BLaER1 (cell line): Measurements from ENCODE around the gene CTNNA2.

Experiments
- H3K27ac ChIP-seq: shearing (Covaris generic); formaldehyde crosslinking; 2 replicates; pipeline ENCODE4 v1.8.1; 2022
- H3K27me3 ChIP-seq: shearing (Covaris generic); formaldehyde crosslinking; 2 replicates; pipeline ENCODE4 v1.8.1; 2022
- H3K36me3 ChIP-seq: shearing (Covaris generic); formaldehyde crosslinking; 2 replicates; pipeline ENCODE4 v1.8.1; 2022
- H3K4me1 ChIP-seq: shearing (Covaris generic); formaldehyde crosslinking; 2 replicates; pipeline ENCODE4 v1.8.1; 2022
- H3K4me2 ChIP-seq: shearing (Covaris generic); formaldehyde crosslinking; 2 replicates; pipeline ENCODE4 v1.8.1; 2022
- H3K4me3 ChIP-seq: shearing (Covaris generic); formaldehyde crosslinking; 2 replicates; pipeline ENCODE4 v1.8.1; 2022
- H3K9ac ChIP-seq: shearing (Covaris generic); formaldehyde crosslinking; 2 replicates; pipeline ENCODE4 v1.8.1; 2022
- H3K9me3 ChIP-seq: shearing (Covaris generic); formaldehyde crosslinking; 2 replicates; pipeline ENCODE4 v1.8.1; 2022
- H4K20me1 ChIP-seq: shearing (Covaris generic); formaldehyde crosslinking; 2 replicates; pipeline ENCODE4 v1.8.1; 2022
- Cebpa-rat ChIP-seq: shearing (Covaris generic); IDR thresholded peaks from 2 replicates; pipeline ENCODE4 v1.8.1; 2022

CTNNA2 gene

DNA sequence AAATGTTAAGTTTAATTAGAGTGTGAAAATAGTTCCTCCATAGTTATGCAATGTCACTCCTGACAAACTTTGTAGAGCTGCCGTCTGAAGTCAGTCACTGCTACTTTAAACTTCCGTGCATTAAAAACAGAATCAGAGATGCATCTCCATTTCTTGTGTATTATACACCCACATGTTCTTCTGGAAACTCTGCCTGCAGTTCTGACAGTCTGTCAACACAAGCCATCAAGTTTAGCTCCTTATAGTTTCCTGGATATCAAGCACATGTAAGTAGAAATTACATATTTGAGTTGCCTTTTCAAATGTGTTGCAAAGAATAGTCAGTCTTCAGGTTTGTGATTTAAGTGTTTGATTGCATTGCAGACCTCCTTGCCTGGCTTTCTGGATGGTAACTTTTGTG lies 184.3 kb downstream of the CTNNA2 start:
- H3K36me3 ChIP-seq: no peaks in the 10 kb centered on the region
- no peaks in the 10 kb centered on the region for H3K9me3 ChIP-seq
- no peak overlapping the region for H3K4me2 ChIP-seq
- no peak for TF ChIP-seq Cebpa-rat
- no peaks in the 10 kb centered on the region for H3K4me1 ChIP-seq
- H3K9ac ChIP-seq: no peak overlapping the region
- H3K27ac ChIP-seq: no peak overlapping the region
- H3K4me3 ChIP-seq: no peak overlapping the region
- H4K20me1 ChIP-seq: no peaks in the 10 kb centered on the region
- no peaks in the 10 kb centered on the region for H3K27me3 ChIP-seq

GRCh38 chr2:79700651-79701050 lies 187.8 kb downstream of the CTNNA2 start:
- H3K36me3 ChIP-seq: no peaks in the 10 kb centered on the region
- H3K4me2 ChIP-seq: no peak overlapping the region
- no peak overlapping the region for H3K4me3 ChIP-seq
- no peaks in the 10 kb centered on the region for H4K20me1 ChIP-seq
- TF ChIP-seq Cebpa-rat: no peak
- H3K9me3 ChIP-seq: no peaks in the 10 kb centered on the region
- H3K27ac ChIP-seq: no peak overlapping the region
- no peaks in the 10 kb centered on the region for H3K4me1 ChIP-seq
- no peak overlapping the region for H3K9ac ChIP-seq
- H3K27me3 ChIP-seq: no peaks in the 10 kb centered on the region

GRCh38 chr2:79702905-79703304 lies 190.1 kb downstream of the CTNNA2 start:
- TF ChIP-seq Cebpa-rat: no peak
- Histone ChIP-seq H3K4me2 (no peak overlapping the region), H3K4me3 (no peak overlapping the region), H3K9ac (no peak overlapping the region), H3K27me3 (no peaks in the 10 kb centered on the region), H4K20me1 (no peaks in the 10 kb centered on the region), H3K27ac (no peak overlapping the region), H3K36me3 (no peaks in the 10 kb centered on the region), H3K9me3 (no peaks in the 10 kb centered on the region), H3K4me1 (no peaks in the 10 kb centered on the region)

- H3K36me3 ChIP-seq: no peaks in the 10 kb centered on the region
- H3K4me3 ChIP-seq: no peak overlapping the region
- no peaks in the 10 kb centered on the region for H4K20me1 ChIP-seq
- H3K9me3 ChIP-seq: no peaks in the 10 kb centered on the region
- H3K4me1 ChIP-seq: no peaks in the 10 kb centered on the region
- H3K27me3 ChIP-seq: no peaks in the 10 kb centered on the region
- no peak for TF ChIP-seq Cebpa-rat
- H3K9ac ChIP-seq: no peak overlapping the region
- no peak overlapping the region for H3K27ac ChIP-seq
- no peak overlapping the region for H3K4me2 ChIP-seq
These were observed 198.2 kb downstream of the CTNNA2 start for GRCh38 chr2:79711098-79711497.

DNA sequence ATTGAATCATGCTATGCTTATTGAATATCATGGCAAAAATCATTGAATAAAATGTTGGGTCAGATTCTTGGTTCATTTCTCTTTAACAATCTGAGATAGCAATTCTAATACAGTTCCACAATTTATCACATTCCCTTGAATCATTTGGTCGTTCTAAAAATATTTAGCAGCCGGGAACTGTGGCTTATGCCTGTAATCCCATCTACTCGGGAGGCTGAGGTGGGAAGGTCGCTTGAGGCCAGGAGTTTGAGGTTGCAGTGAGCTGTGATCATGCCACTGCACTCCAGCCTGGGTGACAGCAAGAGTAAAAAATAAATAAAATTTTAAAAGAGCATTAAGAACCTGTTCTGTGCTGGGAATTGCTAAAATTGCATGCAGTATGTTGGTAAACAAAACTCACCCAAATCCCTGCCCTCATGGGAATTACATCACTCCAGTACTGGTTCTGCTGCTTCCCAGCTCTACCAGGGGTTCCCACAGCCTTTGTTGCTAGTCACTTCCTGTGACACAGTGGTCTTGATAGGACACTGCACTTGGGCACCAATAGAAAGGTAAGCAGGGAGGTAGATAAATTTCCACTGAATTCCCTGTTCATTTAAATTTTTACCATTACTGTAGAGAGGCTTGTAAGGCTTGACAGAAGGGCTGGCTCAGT lies 200.4 kb downstream of the CTNNA2 start:
- H3K27ac ChIP-seq: no peak overlapping the region
- H4K20me1 ChIP-seq: no peaks in the 10 kb centered on the region
- no peak for TF ChIP-seq Cebpa-rat
- no peak overlapping the region for H3K9ac ChIP-seq
- H3K4me2 ChIP-seq: no peak overlapping the region
- H3K27me3 ChIP-seq: no peaks in the 10 kb centered on the region
- no peaks in the 10 kb centered on the region for H3K9me3 ChIP-seq
- no peaks in the 10 kb centered on the region for H3K36me3 ChIP-seq
- H3K4me1 ChIP-seq: no peaks in the 10 kb centered on the region
- no peak overlapping the region for H3K4me3 ChIP-seq

DNA sequence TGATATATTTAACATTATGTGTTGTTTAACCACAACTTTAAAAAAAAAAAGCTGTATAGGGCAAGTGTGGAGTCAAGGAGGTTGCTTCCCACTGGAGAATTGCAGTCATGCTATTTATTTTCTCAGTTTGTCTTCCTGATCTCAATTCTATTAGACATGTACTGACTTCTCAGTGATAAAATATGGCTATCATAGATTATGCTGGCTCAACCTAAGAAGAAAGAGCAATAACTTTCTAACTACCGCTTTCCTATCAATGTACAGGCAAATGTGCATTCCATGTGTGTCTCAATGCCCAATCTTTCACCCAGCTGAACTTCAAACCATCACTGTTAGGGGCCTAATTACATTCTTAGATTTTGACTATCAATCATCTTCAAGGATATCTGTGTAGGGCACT lies 201.4 kb downstream of the CTNNA2 start:
- Histone ChIP-seq H3K4me2 (no peak overlapping the region), H4K20me1 (no peaks in the 10 kb centered on the region), H3K36me3 (no peaks in the 10 kb centered on the region), H3K27ac (no peak overlapping the region), H3K27me3 (no peaks in the 10 kb centered on the region), H3K9me3 (no peaks in the 10 kb centered on the region), H3K4me3 (no peak overlapping the region), H3K4me1 (no peaks in the 10 kb centered on the region), H3K9ac (no peak overlapping the region)
- TF ChIP-seq Cebpa-rat: no peak

DNA sequence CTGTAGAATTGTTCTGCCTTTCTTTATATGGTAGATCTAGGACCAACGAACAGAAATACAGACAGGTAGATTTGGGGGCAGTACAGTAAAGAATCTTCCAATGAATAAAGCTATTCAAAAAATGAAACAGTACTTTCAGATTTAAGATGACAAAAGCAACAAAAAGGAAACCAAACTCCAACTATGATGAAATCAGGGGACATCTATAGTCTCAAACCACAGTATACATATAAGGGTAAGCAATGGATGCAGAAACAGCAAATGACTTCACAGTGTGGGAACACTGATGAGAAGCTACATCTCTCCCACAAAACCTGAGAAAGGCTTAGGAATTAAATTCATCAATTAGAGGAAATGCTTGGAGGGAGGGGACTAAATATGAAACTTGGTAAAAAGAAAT lies 202.5 kb downstream of the CTNNA2 start:
- no peaks in the 10 kb centered on the region for H3K36me3 ChIP-seq
- H3K9ac ChIP-seq: no peak overlapping the region
- no peak overlapping the region for H3K4me2 ChIP-seq
- no peaks in the 10 kb centered on the region for H3K9me3 ChIP-seq
- H3K27ac ChIP-seq: no peak overlapping the region
- no peak for TF ChIP-seq Cebpa-rat
- no peaks in the 10 kb centered on the region for H4K20me1 ChIP-seq
- no peaks in the 10 kb centered on the region for H3K27me3 ChIP-seq
- no peak overlapping the region for H3K4me3 ChIP-seq
- no peaks in the 10 kb centered on the region for H3K4me1 ChIP-seq

- H3K36me3 ChIP-seq: no peaks in the 10 kb centered on the region
- no peaks in the 10 kb centered on the region for H3K9me3 ChIP-seq
- TF ChIP-seq Cebpa-rat: no peak
- no peak overlapping the region for H3K4me2 ChIP-seq
- no peak overlapping the region for H3K27ac ChIP-seq
- H3K4me1 ChIP-seq: no peaks in the 10 kb centered on the region
- H4K20me1 ChIP-seq: no peaks in the 10 kb centered on the region
- no peak overlapping the region for H3K9ac ChIP-seq
- H3K27me3 ChIP-seq: no peaks in the 10 kb centered on the region
- H3K4me3 ChIP-seq: no peak overlapping the region
These were observed 203.4 kb downstream of the CTNNA2 start for GRCh38 chr2:79716266-79716665.

DNA sequence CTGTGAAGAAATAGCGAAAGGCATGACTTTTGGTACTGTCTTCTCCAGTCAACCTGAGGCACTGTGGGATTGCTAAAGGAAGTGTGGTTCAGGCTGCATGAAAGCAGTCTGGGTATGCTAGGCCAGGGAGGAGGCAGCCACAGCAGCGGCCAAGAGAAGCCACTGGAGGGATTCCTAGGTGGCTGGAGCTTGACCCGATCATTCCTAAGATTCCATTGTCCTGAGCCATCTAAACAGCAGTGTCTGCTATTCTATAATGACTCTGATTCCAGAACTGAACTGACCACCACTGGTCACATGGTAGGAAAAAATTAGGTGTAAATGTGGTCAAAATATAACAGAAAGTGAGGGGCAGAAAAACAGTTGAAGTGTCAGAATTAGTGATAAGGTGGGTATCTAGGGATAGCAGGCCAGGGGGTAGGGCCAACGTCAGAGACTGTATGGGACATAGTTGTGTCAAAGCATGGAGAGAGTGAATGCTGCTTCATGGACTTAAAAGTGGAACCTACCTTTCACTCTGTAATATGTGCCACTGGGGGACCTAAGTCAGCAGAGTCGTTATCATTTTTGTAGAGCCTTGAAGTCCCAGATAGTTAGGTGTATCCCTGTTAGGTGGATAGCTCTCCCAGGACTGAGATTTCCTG lies 204.6 kb downstream of the CTNNA2 start:
- Histone ChIP-seq H3K4me2 (no peak overlapping the region), H3K4me3 (no peak overlapping the region), H3K9ac (no peak overlapping the region), H3K9me3 (no peaks in the 10 kb centered on the region), H3K4me1 (no peaks in the 10 kb centered on the region), H4K20me1 (no peaks in the 10 kb centered on the region), H3K27me3 (no peaks in the 10 kb centered on the region), H3K27ac (no peak overlapping the region), H3K36me3 (no peaks in the 10 kb centered on the region)
- TF ChIP-seq Cebpa-rat: no peak

DNA sequence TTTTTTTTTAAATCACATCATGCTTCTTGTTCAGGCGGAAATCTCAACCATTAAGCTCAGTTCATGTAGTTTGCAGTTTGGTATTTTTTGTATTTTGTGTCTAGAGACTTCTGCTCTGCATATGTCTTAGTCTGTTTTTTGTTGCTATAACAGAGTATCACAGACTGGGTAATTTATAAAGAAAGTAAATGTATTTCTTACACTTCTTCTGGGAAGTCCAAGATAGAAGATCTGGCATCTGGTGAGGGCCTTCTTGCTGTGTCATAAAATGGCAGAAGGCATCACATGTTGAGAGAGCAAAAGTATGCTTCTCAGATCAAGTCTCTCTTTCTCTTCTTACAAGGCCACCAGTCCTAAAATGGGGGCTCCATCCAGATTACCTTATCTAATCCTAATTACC lies 208.2 kb downstream of the CTNNA2 start:
- no peak for TF ChIP-seq Cebpa-rat
- H3K4me1 ChIP-seq: no peaks in the 10 kb centered on the region
- H3K4me2 ChIP-seq: no peak overlapping the region
- no peaks in the 10 kb centered on the region for H3K27me3 ChIP-seq
- H4K20me1 ChIP-seq: no peaks in the 10 kb centered on the region
- no peak overlapping the region for H3K9ac ChIP-seq
- no peaks in the 10 kb centered on the region for H3K9me3 ChIP-seq
- no peaks in the 10 kb centered on the region for H3K36me3 ChIP-seq
- H3K4me3 ChIP-seq: no peak overlapping the region
- H3K27ac ChIP-seq: no peak overlapping the region
